22Rv1 (cell line): ENCODE measurements around the gene DLL1.

Experiments used
- ZFX ChIP-seq: fragments of 450-650 bp; IDR thresholded peaks from 2 replicates; pipeline ENCODE4 v1.6.1; 2017; ENCODE audit warnings: antibody characterized with exemption, borderline replicate concordance
- TF ChIP-seq, protein P1 (sequence below): fragments of 450-650 bp; IDR thresholded peaks from 2 replicates; pipeline ENCODE4 v1.5.1; 2017; ENCODE audit warnings: mild to moderate bottlenecking

DNA sequence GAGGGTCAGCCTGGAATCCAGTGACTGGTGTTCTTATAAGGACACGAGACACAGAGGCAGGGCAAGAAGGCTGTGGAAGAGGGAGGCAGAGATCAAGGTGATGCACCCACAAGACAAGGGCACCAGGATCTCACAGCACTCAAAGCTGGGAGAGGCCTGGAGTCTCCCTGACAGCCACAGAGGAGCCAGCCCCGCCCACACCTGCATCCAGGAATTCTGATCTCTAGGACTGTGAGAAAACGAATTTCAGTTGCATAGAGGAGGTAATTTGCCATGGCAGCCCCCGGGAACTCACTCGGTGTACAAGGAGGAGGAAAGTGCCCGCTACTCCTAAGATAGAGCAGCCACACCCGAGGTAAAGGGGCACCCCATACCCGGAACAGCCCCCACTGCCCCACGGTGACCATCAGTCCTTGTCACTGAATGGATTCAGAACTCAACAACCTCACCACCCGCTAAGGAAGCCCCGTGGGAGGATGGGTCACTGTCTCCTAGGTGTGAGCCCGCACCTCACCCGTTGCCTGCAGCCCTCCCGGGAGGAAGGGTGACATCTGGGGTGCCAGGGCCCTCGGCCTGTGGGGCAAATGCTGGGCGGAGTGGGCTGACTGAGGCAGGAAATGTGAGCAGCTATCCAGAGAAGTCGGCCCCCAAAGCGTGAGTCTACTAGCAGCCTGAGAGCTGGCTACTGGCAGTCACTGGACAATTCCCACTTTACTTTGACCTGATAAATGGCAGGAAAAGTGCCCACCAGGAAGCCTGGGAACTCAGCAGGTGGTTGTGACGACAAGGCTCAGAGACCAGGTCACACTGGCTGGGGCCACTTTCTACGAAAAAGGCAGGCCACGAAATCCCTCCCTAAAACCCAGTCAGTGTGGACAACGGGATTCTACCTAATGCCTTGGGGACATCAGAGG, 22.4 kb downstream of the DLL1 start:
- TF ChIP-seq, protein P1, sequence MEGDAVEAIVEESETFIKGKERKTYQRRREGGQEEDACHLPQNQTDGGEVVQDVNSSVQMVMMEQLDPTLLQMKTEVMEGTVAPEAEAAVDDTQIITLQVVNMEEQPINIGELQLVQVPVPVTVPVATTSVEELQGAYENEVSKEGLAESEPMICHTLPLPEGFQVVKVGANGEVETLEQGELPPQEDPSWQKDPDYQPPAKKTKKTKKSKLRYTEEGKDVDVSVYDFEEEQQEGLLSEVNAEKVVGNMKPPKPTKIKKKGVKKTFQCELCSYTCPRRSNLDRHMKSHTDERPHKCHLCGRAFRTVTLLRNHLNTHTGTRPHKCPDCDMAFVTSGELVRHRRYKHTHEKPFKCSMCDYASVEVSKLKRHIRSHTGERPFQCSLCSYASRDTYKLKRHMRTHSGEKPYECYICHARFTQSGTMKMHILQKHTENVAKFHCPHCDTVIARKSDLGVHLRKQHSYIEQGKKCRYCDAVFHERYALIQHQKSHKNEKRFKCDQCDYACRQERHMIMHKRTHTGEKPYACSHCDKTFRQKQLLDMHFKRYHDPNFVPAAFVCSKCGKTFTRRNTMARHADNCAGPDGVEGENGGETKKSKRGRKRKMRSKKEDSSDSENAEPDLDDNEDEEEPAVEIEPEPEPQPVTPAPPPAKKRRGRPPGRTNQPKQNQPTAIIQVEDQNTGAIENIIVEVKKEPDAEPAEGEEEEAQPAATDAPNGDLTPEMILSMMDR: no peak
- no peak for TF ChIP-seq ZFX
